ENCODE data around the gene RALGAPA1.

GRCh38 chr14:35786856-35787255 lies 22.2 kb downstream of the RALGAPA1 start:
- TF ChIP-seq, protein P1, sequence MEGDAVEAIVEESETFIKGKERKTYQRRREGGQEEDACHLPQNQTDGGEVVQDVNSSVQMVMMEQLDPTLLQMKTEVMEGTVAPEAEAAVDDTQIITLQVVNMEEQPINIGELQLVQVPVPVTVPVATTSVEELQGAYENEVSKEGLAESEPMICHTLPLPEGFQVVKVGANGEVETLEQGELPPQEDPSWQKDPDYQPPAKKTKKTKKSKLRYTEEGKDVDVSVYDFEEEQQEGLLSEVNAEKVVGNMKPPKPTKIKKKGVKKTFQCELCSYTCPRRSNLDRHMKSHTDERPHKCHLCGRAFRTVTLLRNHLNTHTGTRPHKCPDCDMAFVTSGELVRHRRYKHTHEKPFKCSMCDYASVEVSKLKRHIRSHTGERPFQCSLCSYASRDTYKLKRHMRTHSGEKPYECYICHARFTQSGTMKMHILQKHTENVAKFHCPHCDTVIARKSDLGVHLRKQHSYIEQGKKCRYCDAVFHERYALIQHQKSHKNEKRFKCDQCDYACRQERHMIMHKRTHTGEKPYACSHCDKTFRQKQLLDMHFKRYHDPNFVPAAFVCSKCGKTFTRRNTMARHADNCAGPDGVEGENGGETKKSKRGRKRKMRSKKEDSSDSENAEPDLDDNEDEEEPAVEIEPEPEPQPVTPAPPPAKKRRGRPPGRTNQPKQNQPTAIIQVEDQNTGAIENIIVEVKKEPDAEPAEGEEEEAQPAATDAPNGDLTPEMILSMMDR (IDR thresholded peaks at IDR 0.05; ENCODE audit: low read depth, low read length, poor library complexity, severe bottlenecking), result no peak
- TF ChIP-seq EZH2phosphoT487 (IDR thresholded peaks at IDR 0.05; ENCODE audit: borderline replicate concordance, low read length), result no peak

Data from DOHH2 (cell line).